MCF 10A (cell line): ENCODE measurements around the gene GOLGA2. TPM values are rescaled to one million over a fixed set of nuclear protein-coding genes. Genes with fewer than 3 reads are reported as not detected.

Experiments used
- BruUV-seq: library from RNA; stranded (reverse); fragments of 400-500 nt; replicated peaks from 2 replicates; lab custom pipeline; 2021; lab: Mats Ljungman, UMichigan
- CTCF ChIA-PET: fragments of 300-600 bp; sonication (Branson Sonifier 250); formaldehyde crosslinking; extraction: SDS; loops from one replicate; lab custom pipeline; 2021; ENCODE audit warnings: antibody characterized with exemption, inconsistent platforms; lab: Yijun Ruan, JAX
- POLR2A ChIA-PET: fragments of 300-600, 350-650 bp; sonication (Branson Sonifier 250); formaldehyde crosslinking; extraction: SDS; loops from one replicate; lab custom pipeline; 2020; ENCODE audit warnings: antibody characterized with exemption, inconsistent platforms; lab: Yijun Ruan, JAX
- DNase-seq: peaks from one replicate; pipeline ENCODE4 v3.0.0-alpha.2; 2018; ENCODE audit not compliant: unreplicated experiment
- H3K27ac Mint-ChIP-seq: one replicate; pipeline ENCODE4 v1.8.0; 2022; ENCODE audit warnings: mild to moderate bottlenecking, low read depth, mixed read lengths; ENCODE audit not compliant: unreplicated experiment
- H3K27me3 Mint-ChIP-seq: one replicate; pipeline ENCODE4 v1.8.0; 2022; ENCODE audit warnings: mixed read lengths; ENCODE audit not compliant: insufficient read depth, unreplicated experiment
- H3K36me3 Mint-ChIP-seq: one replicate; pipeline ENCODE4 v1.8.0; 2022; ENCODE audit warnings: mild to moderate bottlenecking, moderate library complexity, mixed read lengths; ENCODE audit not compliant: insufficient read depth, unreplicated experiment
- H3K4me1 Mint-ChIP-seq: one replicate; pipeline ENCODE4 v1.8.0; 2022; ENCODE audit warnings: mixed read lengths; ENCODE audit not compliant: insufficient read depth, unreplicated experiment
- H3K4me3 Mint-ChIP-seq: one replicate; pipeline ENCODE4 v1.8.0; 2022; ENCODE audit warnings: mild to moderate bottlenecking, moderate library complexity, mixed read lengths; ENCODE audit not compliant: unreplicated experiment
- H3K9me3 Mint-ChIP-seq: one replicate; pipeline ENCODE4 v1.8.0; 2022; ENCODE audit warnings: mixed read lengths; ENCODE audit not compliant: unreplicated experiment
- CTCF ChIP-seq: fragments of 200-600 bp; IDR thresholded peaks from one replicate; pipeline ENCODE4 v1.8.0; 2022; ENCODE audit warnings: antibody characterized with exemption, mild to moderate bottlenecking; ENCODE audit not compliant: unreplicated experiment
- intact Hi-C: fragments of 100-400 bp; cut with micrococcal nuclease; formaldehyde crosslinking; loops from 2 replicates; pipeline ENCODE4 v1.14.1; 2022
- total RNA-seq: library from RNA; stranded (reverse); gene quantifications from 2 replicates; pipeline ENCODE4 v1.2.3, GENCODE V29; 2022

The GOLGA2 gene
- total RNA-seq, 1 experiment from 2014 or later: 124 TPM

- ChIA-PET POLR2A (no interaction called here), CTCF (interaction anchor here (0.6 to 1.2 kb wide), 4 partner anchors 18 to 139 kb away, joined by 3 to 4 read pairs (median 3); no protein-coding TSS in a partner anchor)
- Mint-ChIP-seq H3K27ac (no peak overlapping the region), H3K27me3 (peaks cover 32% of the 10 kb centered on the region), H3K4me1 (peaks cover 8% of the 10 kb centered on the region), H3K4me3 (no peak overlapping the region), H3K36me3 (no peaks in the 10 kb centered on the region), H3K9me3 (no peaks in the 10 kb centered on the region)
- intact Hi-C loops: no loop called here
- no peak for TF ChIP-seq CTCF
- no TSS peak for BruUV-seq
- no peak for DNase-seq
Observed at GRCh38 chr9:128222026-128222425, 53.8 kb downstream of the GOLGA2 start.

- DNase-seq: no peak
- intact Hi-C loops: no loop called here
- POLR2A ChIA-PET: interaction anchor here (1.0 kb wide), 1 partner anchor 68 kb away, joined by 3 read pairs; no protein-coding TSS in a partner anchor
- BruUV-seq: no TSS peak
- Mint-ChIP-seq H3K36me3 (no peaks in the 10 kb centered on the region), H3K4me3 (no peak overlapping the region), H3K9me3 (no peaks in the 10 kb centered on the region), H3K4me1 (peaks cover 8% of the 10 kb centered on the region), H3K27ac (no peak overlapping the region), H3K27me3 (peaks cover 14% of the 10 kb centered on the region)
- CTCF ChIA-PET: no interaction called here
- TF ChIP-seq CTCF: no peak
Observed at GRCh38 chr9:128219831-128220230, 56.0 kb downstream of the GOLGA2 start.

DNA sequence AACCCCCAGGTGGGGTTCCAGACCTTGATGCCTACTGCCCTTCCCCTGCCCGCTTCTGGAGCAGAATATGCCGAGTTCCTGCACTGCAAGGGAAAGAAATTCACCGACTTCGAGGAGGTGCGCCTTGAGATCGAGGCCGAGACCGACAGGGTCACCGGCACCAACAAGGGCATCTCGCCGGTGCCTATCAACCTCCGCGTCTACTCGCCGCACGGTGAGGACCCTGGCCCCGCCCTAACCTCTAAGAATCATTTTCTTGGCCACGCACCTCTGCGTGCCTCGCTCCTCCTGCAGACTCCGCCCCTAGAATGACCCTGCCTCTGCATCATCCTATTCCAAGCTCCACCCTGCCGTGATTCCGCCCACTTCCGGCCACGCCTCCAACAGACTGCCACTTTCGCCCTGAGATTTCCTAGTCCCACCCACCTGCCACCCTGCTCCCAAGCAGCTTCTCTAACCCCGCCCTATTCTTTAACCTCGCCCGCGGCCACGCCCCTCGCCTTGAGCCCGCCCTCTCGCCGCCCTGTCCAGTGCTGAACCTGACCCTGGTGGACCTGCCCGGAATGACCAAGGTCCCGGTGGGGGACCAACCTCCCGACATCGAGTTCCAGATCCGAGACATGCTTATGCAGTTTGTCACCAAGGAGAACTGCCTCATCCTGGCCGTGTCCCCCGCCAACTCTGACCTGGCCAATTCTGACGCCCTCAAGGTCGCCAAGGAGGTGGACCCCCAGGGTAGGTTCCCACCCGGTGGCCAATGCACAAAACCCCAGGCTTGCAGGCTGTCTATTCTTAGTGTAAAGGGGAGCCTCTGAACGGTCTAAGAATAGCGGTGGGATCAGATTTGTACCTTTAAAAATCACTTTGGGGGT is 57.1 kb downstream of the GOLGA2 start:
- CTCF ChIA-PET: interaction anchor here (0.7 kb wide), 1 partner anchor 34 kb away, joined by 3 read pairs; no protein-coding TSS in a partner anchor

More for the DNA sequence above, 57.1 kb downstream of the GOLGA2 start:
- intact Hi-C loops: no loop called here
- H3K4me1 Mint-ChIP-seq: peaks cover 8% of the 10 kb centered on the region
- no TSS peak for BruUV-seq
- DNase-seq: peak; percentile 95
- POLR2A ChIA-PET: interaction anchor here (0.6 to 1.1 kb wide), 5 partner anchors 12 to 67 kb away, joined by 3 to 5 read pairs (median 3); partner anchors contain the start of genes BBLN and CIZ1
- H3K9me3 Mint-ChIP-seq: no peaks in the 10 kb centered on the region
- H3K36me3 Mint-ChIP-seq: no peaks in the 10 kb centered on the region
- H3K27me3 Mint-ChIP-seq: peaks cover 11% of the 10 kb centered on the region
- H3K27ac Mint-ChIP-seq: no peak overlapping the region
- H3K4me3 Mint-ChIP-seq: peak overlapping the region; percentile 73
- TF ChIP-seq CTCF: no peak
